Dedifferentiated amniotic fluid mesenchymal stem cell (primary cell): Measurements from ENCODE around the gene RB1.
A peak's percentile ranks its signal among the peaks of the same experiment; 100 is the strongest.

ENCODE experiments used
- DNase-seq: peaks from one replicate; pipeline ENCODE4 v3.0.0-alpha.2; 2016; ENCODE audit errors: extremely low spot score

RB1 gene

GRCh38 chr13:48303359-48304142, at the start of gene RB1:
TSS of gene RB1 (plus strand) at chr13:48303751. CDS start at chr13:48303913, 162 bp downstream.
- peak; percentile 88 for DNase-seq

DNA sequence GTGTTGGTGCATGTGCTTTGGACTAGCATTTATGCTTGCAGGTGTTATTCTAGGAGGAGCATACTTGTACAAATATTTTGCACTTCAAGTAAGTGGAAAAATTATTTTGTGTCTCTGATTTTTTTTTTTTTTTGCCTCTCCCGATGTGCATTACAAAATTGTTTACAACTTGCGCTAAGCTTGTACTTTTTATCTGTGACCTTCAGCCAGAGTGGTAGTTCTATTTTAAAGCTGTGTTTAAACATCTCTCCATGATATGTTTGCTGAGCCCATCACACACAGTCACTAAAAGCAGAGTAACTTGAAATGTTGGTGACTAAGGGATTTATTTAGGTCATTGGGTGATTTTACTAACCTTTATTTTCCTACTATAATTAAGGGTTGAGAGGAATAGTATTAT, 49.7 kb upstream of the RB1 start:
- no peak for DNase-seq

DNA sequence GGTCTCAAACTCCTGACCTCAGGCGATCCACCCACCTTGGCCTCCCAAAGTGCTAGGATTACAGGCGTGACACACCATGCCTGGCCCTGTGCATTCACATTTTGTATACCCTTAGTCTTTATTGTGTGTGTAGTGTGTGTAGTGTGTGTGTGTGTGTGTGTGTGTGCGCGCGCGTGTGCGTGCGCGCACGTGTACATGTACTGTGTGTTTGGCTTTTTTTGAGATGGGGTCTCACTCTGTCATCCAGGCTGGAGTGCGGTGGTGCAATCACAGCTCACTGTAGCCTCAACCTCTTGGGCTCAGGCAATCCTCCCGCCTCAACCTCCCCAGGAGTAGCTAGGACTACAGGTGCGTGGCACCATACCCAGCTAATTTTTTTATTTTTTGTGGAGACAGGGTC, 48.5 kb upstream of the RB1 start:
- no peak for DNase-seq

DNA sequence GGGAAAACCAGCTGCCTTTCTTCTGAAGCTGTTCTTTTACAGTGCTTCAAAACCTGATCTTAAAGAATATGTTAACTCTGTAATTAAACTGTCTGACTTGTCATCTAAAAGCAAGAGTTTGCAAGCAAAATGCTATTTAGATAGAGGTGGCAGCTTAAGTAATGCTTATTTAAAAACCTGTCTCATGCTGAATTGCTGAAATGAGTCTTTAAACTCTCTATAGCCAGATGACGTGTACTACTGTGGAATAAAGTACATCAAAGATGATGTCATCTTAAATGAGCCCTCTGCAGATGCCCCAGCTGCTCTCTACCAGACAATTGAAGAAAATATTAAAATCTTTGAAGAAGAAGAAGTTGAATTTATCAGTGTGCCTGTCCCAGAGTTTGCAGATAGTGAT, 47.6 kb upstream of the RB1 start:
- no peak for DNase-seq

DNA sequence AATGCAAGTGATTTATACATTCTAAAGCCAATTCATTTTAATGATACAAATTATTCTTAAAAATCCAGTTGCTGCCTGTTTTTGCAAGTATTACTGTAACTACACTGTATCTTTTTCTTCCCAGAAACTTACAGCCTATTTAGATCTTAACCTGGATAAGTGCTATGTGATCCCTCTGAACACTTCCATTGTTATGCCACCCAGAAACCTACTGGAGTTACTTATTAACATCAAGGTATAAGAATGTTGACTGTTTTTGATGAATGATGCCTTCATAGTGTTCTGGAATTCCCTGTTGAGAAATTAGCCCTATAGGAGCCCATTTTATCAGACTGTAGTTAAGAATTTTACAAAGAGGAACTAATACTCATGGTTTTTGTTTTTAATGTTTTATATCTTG, 45.5 kb upstream of the RB1 start:
- DNase-seq, result no peak

DNA sequence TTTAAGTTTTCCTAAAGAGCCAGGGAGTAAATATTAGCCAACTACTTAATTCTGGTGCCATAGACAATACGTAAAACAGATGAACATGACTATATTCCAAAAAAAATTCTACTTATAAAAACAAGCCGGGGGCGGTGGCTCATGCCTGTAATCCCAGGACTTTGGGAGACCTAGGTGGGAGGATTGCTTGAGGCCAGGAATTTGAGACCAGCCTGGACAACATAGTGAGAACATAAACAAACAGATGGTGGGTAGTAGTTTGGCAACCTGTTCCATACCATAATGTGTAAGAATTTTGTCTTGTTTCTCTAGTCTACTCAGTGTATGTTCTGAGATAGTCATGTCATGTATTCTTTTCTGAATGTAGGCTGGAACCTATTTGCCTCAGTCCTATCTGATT, 45.1 kb upstream of the RB1 start:
- DNase-seq, result no peak

DNA sequence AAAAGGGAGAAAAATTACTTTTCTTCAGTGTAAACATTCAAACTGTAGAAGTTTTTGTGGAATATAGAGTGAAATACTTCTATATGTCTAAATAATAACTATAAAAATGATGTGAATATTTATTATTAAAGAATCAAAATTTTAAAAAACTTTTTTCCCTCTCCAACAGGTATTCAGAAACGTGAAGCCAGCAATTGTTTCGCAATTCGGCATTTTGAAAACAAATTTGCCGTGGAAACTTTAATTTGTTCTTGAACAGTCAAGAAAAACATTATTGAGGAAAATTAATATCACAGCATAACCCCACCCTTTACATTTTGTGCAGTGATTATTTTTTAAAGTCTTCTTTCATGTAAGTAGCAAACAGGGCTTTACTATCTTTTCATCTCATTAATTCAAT, 42.6 kb upstream of the RB1 start:
- DNase-seq, result no peak

- DNase-seq, result no peak
Observed at GRCh38 chr13:48263196-48263595, 40.4 kb upstream of the RB1 start.

DNA sequence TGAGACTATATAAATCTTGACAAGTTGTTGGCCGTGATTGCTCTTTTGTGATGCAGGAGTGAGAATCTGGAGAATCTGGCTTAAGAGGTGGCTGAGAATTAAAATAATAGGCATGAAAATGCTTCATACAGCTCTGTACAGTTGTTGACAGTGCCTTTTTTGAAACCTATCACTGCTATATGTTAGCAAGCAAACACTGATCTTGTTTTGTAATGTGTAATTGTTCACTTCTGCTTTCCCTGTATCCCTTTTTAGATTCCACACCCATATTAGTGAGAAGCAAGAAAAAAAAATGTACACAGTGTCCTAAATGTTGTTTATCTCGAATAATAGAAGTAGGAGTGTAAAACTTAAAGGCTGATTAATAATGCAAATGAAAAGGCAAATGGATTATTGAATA, 39.5 kb upstream of the RB1 start:
- DNase-seq, result no peak

DNA sequence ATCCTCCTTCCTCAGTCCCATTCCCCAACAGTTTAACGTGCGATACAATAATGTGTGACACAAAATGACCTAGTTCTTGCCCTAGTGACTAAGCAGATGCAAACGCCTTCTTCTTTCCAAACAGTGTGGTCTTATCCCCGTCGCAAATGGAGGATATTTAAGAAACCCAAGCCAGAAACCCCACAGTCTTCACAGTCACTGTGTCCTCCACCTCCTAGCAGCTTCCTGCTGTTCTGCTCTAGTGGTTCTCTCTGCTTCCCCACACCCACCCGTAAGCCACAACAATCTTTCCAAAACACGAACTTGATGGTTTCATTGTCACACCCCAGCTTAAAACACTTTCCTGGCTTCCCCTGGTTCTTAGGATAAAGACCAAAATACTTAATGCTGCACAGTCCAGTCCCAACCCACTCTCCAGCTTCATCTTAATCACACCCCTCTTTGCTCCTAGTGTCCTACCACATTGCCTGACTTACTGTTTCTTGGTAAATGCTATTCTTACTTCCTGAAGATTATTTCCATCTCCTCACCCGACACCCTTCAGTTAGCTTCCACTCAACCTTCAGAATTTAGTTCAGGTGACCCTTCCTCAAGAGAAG, 38.2 kb upstream of the RB1 start:
- no peak for DNase-seq

GRCh38 chr13:48266150-48266549, 37.4 kb upstream of the RB1 start:
- no peak for DNase-seq

DNA sequence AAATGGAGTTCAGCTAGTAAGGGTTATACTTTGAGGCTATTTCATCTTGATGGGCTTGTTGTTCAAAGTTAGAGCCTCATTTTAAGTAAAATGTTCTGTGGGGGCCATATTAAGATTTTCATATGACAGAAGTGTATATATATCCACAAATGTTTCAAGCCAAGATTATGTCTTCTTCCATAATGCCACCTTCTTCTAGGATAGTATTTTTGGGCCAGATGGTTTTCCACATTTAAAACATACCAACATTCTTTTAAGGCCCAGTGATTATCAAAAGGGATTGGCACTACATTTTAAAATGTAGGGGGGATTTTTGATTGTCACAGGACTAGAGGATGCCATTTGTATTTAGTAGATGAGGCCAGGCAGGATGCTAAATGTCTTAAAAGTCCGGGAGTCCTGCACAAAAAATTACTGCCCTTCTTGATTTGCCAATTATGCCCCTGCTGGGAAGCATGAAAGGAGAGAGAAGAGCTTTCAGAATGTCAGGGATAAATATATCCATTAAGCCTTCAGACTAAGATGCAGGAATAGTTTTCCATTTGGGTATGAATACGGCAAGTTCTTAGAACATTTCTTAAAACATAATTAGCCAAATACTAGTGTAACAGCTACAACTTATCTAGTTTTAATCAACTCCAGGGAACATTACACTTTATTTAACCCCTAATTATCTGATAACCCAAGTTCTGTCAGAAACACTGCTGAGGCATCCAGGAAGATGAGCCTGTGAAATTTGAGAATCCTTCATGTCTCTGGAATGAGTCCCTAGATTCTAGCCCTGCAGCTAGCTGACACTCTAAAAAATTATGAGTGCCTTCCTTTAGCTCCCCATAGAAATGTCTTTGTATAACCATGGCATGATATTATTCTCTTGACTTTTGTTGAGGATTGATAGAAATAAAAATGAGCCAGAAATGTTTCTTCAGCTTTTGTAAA, 36.6 kb upstream of the RB1 start:
- no peak for DNase-seq

- no peak for DNase-seq
Observed at GRCh38 chr13:48268019-48268418, 35.5 kb upstream of the RB1 start.

GRCh38 chr13:48273346-48273745, 30.2 kb upstream of the RB1 start:
- DNase-seq, result no peak

DNA sequence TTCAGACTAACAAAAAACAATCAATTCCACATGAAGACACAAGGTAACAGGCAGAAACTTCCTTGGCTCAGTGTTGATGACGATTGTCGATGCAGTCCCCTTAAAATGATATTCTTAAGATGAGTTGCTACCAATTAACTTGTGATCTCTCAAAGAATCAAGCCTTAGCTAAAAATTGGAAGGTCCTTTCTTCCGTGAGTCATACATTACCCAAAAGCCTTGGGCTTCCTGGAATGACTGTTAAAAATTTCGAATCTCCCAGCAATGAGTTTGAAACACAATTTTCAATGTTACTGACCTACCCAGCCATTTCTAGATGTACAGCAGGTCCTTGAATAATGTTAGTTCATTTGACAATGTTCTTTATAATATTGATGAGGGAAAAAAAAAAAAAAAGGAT, 28.0 kb upstream of the RB1 start:
- no peak for DNase-seq

DNA sequence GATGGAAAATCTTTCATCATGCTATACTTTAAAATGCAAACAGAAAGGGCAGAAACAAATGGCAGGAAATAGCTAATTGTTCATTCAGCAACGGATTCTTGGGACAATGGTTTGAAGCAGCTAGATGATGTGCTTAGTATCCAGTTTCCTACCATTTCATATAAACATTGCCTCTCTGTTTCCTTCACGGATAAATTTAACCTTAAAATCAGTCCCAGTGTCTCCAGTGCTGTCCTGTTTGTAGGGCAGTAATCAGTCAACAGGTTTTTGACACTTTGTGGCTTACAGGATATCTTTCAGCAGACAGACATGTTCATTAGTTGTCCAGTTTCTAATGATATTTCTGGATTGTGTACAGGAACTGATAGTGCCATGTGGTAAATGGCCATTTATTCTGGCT, 24.7 kb upstream of the RB1 start:
- no peak for DNase-seq

- DNase-seq, result no peak
Observed at GRCh38 chr13:48281556-48281955, 22.0 kb upstream of the RB1 start.

DNA sequence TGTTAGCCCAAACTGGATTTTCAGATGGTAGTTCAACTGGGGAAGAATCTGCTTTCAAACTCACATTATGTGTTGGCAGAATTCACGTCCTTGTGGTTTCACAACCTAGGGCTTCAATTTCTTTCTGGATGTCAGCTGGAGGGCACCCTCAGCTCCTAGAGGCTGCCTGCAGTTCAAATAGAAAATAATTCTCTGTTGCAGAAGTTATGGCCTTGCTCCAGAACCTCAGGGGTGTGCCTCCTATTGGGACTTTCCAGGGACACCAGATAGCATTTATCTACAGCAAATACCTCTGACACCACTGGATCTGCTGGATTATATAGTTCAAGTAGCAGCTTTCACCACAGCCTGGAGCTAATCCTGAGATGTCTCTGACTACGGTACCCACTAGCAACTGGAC, 11.8 kb upstream of the RB1 start:
- DNase-seq, result no peak

DNA sequence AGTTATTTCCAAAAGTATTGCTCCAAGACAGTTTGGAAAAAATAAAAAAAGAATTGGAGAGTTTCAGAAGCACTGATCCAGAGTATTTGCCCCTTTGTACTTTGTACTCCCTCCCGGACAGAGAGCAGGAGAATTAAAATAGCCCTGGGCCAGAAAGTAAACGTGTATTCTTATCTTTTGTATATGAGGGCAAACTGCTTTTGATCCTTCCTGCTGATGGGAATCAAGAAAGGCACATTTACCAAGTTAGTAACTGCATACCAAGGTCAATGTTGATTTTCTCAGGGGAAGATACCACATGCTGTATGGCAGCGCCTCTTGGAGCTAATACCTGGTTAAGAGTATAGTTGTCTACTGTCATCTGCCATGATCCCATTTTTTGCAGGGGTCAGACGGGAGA, 10.9 kb upstream of the RB1 start:
- DNase-seq, result no peak

- DNase-seq, result no peak
Observed at GRCh38 chr13:48294653-48295052, 8.9 kb upstream of the RB1 start.

DNA sequence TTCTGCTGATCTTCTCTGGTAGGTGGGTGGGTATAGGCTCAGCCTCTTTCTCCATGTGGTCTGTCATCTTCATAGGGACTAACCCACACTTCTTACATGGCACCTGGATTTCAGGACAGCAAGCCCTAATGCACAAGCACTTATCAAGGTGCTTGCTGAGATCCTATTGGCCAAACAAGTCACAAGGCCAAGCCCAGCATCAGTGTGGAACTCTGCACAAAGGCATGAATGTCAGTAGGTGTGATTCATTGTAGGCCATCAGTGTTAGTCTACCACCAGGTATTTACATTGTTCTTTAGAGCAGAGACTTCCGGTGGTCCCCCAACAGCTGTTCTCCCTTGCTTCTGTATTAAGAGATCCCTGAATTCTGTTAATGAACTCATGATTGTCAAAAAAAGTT, 8.3 kb upstream of the RB1 start:
- no peak for DNase-seq

- DNase-seq, result no peak
Observed at GRCh38 chr13:48296528-48296927, 7.0 kb upstream of the RB1 start.
